ENCODE measurements around the gene RNF150.

RNF150 gene

DNA sequence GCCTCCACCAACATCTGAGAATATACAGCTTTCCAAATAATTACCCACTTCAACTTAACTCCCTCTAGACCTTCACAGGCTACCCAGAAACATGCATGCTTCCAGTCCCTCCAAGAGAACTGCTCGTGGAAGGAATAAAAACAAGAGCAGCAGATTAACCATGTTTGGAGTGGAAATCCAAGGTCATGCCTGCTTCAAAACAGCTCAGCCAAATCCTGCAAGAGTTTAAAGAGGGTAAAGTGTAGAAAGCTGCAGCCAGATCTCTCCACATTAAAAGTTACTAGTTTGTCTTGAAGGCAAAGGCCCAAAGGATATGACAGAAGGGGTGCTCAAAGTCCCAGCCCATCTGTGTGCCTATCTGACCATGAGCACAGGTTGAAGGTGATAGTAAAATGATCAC lies 139.3 kb downstream of the RNF150 start:
- H3K36me3 ChIP-seq (ENCODE audit: insufficient read depth, low read length): no peaks in the 10 kb centered on the region
- no peaks in the 10 kb centered on the region for H3K79me2 ChIP-seq (ENCODE audit: insufficient read depth, low read length)

DNA sequence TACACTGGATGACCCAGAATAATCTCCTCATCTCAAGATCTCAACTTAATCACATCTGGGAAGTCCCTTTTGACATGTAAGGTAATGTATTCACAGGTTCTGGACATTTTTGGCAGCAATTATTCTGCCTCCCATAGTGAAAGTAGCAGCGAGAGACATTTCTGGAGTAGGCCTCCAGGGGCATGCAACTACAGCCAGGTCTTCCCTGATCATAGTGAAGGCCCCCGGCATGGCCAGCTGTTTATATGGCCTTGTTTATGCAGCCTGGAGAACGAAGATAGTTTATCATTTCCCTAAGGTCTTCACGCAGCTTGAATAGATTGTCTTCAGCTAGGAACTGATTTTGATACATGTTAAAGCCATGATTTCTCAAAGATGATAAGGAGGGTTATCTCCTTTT lies 139.9 kb downstream of the RNF150 start:
- H3K4me1 ChIP-seq (ENCODE audit: insufficient read depth, low read length, poor library complexity, severe bottlenecking): peaks cover 4% of the 10 kb centered on the region
- H3K9me3 ChIP-seq (ENCODE audit: insufficient read depth, low read depth, low read length): no peaks in the 10 kb centered on the region
- no peak overlapping the region for H3K9ac ChIP-seq (ENCODE audit: low read depth, low read length, poor library complexity, severe bottlenecking)
- no peaks in the 10 kb centered on the region for H3K27me3 ChIP-seq (ENCODE audit: insufficient read depth, low read length, poor library complexity, severe bottlenecking)
- H3K4me3 ChIP-seq (ENCODE audit: low read length, poor library complexity, severe bottlenecking): no peak overlapping the region
- TF ChIP-seq, protein P1, sequence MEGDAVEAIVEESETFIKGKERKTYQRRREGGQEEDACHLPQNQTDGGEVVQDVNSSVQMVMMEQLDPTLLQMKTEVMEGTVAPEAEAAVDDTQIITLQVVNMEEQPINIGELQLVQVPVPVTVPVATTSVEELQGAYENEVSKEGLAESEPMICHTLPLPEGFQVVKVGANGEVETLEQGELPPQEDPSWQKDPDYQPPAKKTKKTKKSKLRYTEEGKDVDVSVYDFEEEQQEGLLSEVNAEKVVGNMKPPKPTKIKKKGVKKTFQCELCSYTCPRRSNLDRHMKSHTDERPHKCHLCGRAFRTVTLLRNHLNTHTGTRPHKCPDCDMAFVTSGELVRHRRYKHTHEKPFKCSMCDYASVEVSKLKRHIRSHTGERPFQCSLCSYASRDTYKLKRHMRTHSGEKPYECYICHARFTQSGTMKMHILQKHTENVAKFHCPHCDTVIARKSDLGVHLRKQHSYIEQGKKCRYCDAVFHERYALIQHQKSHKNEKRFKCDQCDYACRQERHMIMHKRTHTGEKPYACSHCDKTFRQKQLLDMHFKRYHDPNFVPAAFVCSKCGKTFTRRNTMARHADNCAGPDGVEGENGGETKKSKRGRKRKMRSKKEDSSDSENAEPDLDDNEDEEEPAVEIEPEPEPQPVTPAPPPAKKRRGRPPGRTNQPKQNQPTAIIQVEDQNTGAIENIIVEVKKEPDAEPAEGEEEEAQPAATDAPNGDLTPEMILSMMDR (conservative IDR thresholded peaks at IDR 0.05; ENCODE audit: low read length): peak; percentile 28
- no peak for TF ChIP-seq EZH2phosphoT487 (IDR thresholded peaks at IDR 0.05; ENCODE audit: borderline replicate concordance)
- H3K4me2 ChIP-seq (ENCODE audit: low read depth, low read length, poor library complexity, severe bottlenecking): no peak overlapping the region
- no peaks in the 10 kb centered on the region for H3F3A ChIP-seq (ENCODE audit: low read depth)
- H3K36me3 ChIP-seq (ENCODE audit: insufficient read depth, low read length): no peaks in the 10 kb centered on the region
- H4K20me1 ChIP-seq (ENCODE audit: insufficient read depth, low read length, poor library complexity, severe bottlenecking): no peaks in the 10 kb centered on the region
- no peak overlapping the region for H2AFZ ChIP-seq (ENCODE audit: low read length)
- H3K79me2 ChIP-seq (ENCODE audit: insufficient read depth, low read length): no peaks in the 10 kb centered on the region
- no peaks in the 10 kb centered on the region for H3K9me2 ChIP-seq (replicated peaks; ENCODE audit: low read depth, low read length)

More for the DNA sequence above, 139.3 kb downstream of the RNF150 start:
- Histone ChIP-seq H4K20me1 (ENCODE audit: insufficient read depth, low read length, poor library complexity, severe bottlenecking) (no peaks in the 10 kb centered on the region), H3K9me3 (ENCODE audit: insufficient read depth, low read depth, low read length) (no peaks in the 10 kb centered on the region), H3K4me3 (ENCODE audit: low read length, poor library complexity, severe bottlenecking) (no peak overlapping the region), H3K9me2 (replicated peaks; ENCODE audit: low read depth, low read length) (no peaks in the 10 kb centered on the region), H3K4me1 (ENCODE audit: insufficient read depth, low read length, poor library complexity, severe bottlenecking) (peaks cover 4% of the 10 kb centered on the region), H2AFZ (ENCODE audit: low read length) (no peak overlapping the region), H3F3A (ENCODE audit: low read depth) (no peaks in the 10 kb centered on the region), H3K27me3 (ENCODE audit: insufficient read depth, low read length, poor library complexity, severe bottlenecking) (no peaks in the 10 kb centered on the region), H3K9ac (ENCODE audit: low read depth, low read length, poor library complexity, severe bottlenecking) (no peak overlapping the region), H3K4me2 (ENCODE audit: low read depth, low read length, poor library complexity, severe bottlenecking) (no peak overlapping the region)
- no peak for TF ChIP-seq EZH2phosphoT487 (IDR thresholded peaks at IDR 0.05; ENCODE audit: borderline replicate concordance)
- TF ChIP-seq, protein P1 (conservative IDR thresholded peaks at IDR 0.05; ENCODE audit: low read length): no peak

DNA sequence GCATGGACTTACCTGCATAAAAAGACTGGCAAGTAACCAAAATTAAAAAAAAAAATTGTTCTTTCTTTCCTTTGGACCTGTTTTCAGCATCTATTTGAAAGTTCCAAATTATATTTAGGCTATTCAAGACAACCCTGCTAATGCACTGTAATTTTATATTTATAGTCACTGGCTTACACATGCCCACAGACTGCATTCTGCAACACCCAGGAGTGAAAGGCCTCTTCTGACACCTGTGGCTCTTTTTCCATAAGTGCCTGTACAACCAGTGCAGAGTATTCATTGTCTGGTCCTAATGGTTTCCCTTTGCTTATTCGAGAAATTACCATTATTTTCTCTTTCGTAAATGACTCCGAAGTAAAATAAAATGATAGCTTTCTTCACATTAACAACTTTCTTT lies 143.3 kb downstream of the RNF150 start:
- Histone ChIP-seq H2AFZ (ENCODE audit: low read length) (no peak overlapping the region), H3F3A (ENCODE audit: low read depth) (no peaks in the 10 kb centered on the region), H4K20me1 (ENCODE audit: insufficient read depth, low read length, poor library complexity, severe bottlenecking) (no peaks in the 10 kb centered on the region), H3K9me2 (replicated peaks; ENCODE audit: low read depth, low read length) (no peaks in the 10 kb centered on the region), H3K4me2 (ENCODE audit: low read depth, low read length, poor library complexity, severe bottlenecking) (no peak overlapping the region), H3K4me1 (ENCODE audit: insufficient read depth, low read length, poor library complexity, severe bottlenecking) (peaks cover 3% of the 10 kb centered on the region), H3K27me3 (ENCODE audit: insufficient read depth, low read length, poor library complexity, severe bottlenecking) (no peaks in the 10 kb centered on the region), H3K36me3 (ENCODE audit: insufficient read depth, low read length) (no peaks in the 10 kb centered on the region), H3K9ac (ENCODE audit: low read depth, low read length, poor library complexity, severe bottlenecking) (no peak overlapping the region), H3K9me3 (ENCODE audit: insufficient read depth, low read depth, low read length) (no peaks in the 10 kb centered on the region), H3K4me3 (ENCODE audit: low read length, poor library complexity, severe bottlenecking) (no peak overlapping the region), H3K79me2 (ENCODE audit: insufficient read depth, low read length) (no peaks in the 10 kb centered on the region)
- TF ChIP-seq, protein P1 (conservative IDR thresholded peaks at IDR 0.05; ENCODE audit: low read length): no peak
- no peak for TF ChIP-seq EZH2phosphoT487 (IDR thresholded peaks at IDR 0.05; ENCODE audit: borderline replicate concordance)
